Natural killer cell (primary cell): ENCODE measurements around the gene TANGO6. TPM values are rescaled to one million over a fixed set of nuclear protein-coding genes. Genes with fewer than 3 reads are reported as not detected.

Source experiments
- ATAC-seq, 3 donors: fragments of 150-1000 bp in 2 of 3; fragments of 200-7000 bp in 1 of 3; cut with Tn5 transposase; 1 replicate in 1 of 3; 2 replicates in 2 of 3; pipeline ENCODE4 v1.10.0; 2021; ENCODE audit warnings: mild to moderate bottlenecking in 2 of 3, moderate library complexity in 2 of 3
- DNase-seq, 2 donors: peaks; one replicate each; pipeline versions ENCODE4 v3.0.0 to v3.0.0-alpha.2; 2013 to 2021; ENCODE audit warnings: mixed read lengths in 1 of 2
- H3K27ac ChIP-seq: one replicate; pipeline ENCODE4 v1.5.1; 2013; ENCODE audit warnings: mild to moderate bottlenecking, low read length
- H3K27me3 ChIP-seq: one replicate; pipeline ENCODE4 v1.6.1; 2013; ENCODE audit warnings: low read length; ENCODE audit not compliant: control insufficient read depth, insufficient read depth
- H3K36me3 ChIP-seq: one replicate; pipeline ENCODE4 v1.6.1; 2013; ENCODE audit warnings: low read length; ENCODE audit not compliant: control insufficient read depth, insufficient read depth
- H3K4me1 ChIP-seq: one replicate; pipeline ENCODE4 v1.6.1; 2013; ENCODE audit warnings: low read length; ENCODE audit not compliant: control insufficient read depth, insufficient read depth
- H3K4me3 ChIP-seq: one replicate; pipeline ENCODE4 v1.5.1; 2013; ENCODE audit warnings: low read length
- H3K9me3 ChIP-seq: one replicate; pipeline ENCODE4 v1.6.1; 2013; ENCODE audit warnings: low read length; ENCODE audit not compliant: control insufficient read depth, insufficient read depth
- H3K27ac Mint-ChIP-seq, 2 donors: one replicate each; pipeline ENCODE4 v1.8.0; 2022; ENCODE audit warnings: mild to moderate bottlenecking in 2 of 2, mixed read lengths in 2 of 2, moderate library complexity in 1 of 2
- H3K27me3 Mint-ChIP-seq, 2 donors: one replicate each; pipeline ENCODE4 v1.8.0; 2022; ENCODE audit warnings: low read depth in 2 of 2, mixed read lengths in 2 of 2
- H3K36me3 Mint-ChIP-seq: one replicate; pipeline ENCODE4 v1.8.0; 2022; ENCODE audit warnings: mixed read lengths
- H3K4me1 Mint-ChIP-seq, 2 donors: one replicate each; pipeline ENCODE4 v1.8.0; 2022; ENCODE audit warnings: mixed read lengths in 2 of 2
- H3K4me3 Mint-ChIP-seq: one replicate; pipeline ENCODE4 v1.8.0; 2022; ENCODE audit warnings: mild to moderate bottlenecking, moderate library complexity, mixed read lengths
- H3K9me3 Mint-ChIP-seq, 2 donors: one replicate each; pipeline ENCODE4 v1.8.0; 2022; ENCODE audit warnings: mixed read lengths in 2 of 2
- CTCF ChIP-seq: fragments of 200-600 bp; IDR thresholded peaks from one replicate; pipeline ENCODE4 v1.8.0; 2022; ENCODE audit warnings: antibody characterized with exemption
- WGBS: methylation state at CpG from one replicate; pipeline ENCODE4 v1.1.7; 2013; ENCODE audit warnings: missing lambda C conversion rate; ENCODE audit not compliant: insufficient coverage; 5-methylcytosine and 5-hydroxymethylcytosine counted together
- intact Hi-C: fragments of 100-400 bp; cut with micrococcal nuclease; formaldehyde crosslinking; loops from one replicate; pipeline ENCODE4 v1.14.2; 2022
- total RNA-seq, 4 donors: library from RNA; stranded (reverse); fragments of 120-200 nt in 1 of 4; gene quantifications; one replicate each; pipeline versions ENCODE4 v1.2.3 to v1.2.4, GENCODE V29; 2013 to 2022

Gene TANGO6
- total RNA-seq, 3 donors from 2014 or later (not counting 1 experiment from before 2014, with no cell fraction given) = 21.2 to 27.3 (median 23.9) TPM

- WGBS = 100% methylated on average over 1 of the region's 1 CpG
- intact Hi-C loops = no loop called here
- no peak for TF ChIP-seq CTCF
- no peaks in the 10 kb centered on the region for H3K27me3 ChIP-seq
- H3K27ac ChIP-seq = no peak overlapping the region
- no peak overlapping the region for H3K4me3 Mint-ChIP-seq
- no peaks in the 10 kb centered on the region for H3K9me3 ChIP-seq
- no peaks in the 10 kb centered on the region for H3K9me3 Mint-ChIP-seq
- H3K36me3 Mint-ChIP-seq = no peaks in the 10 kb centered on the region
- DNase-seq (no peak), ATAC-seq (no peak)
- no peak overlapping the region for H3K27ac Mint-ChIP-seq
- H3K4me1 ChIP-seq = no peaks in the 10 kb centered on the region
- H3K4me1 Mint-ChIP-seq = peaks cover 5 to 20% of the 10 kb centered on the region in 2 donors
- H3K4me3 ChIP-seq = no peak overlapping the region
- peaks cover 14% of the 10 kb centered on the region for H3K36me3 ChIP-seq
- no peaks in the 10 kb centered on the region for H3K27me3 Mint-ChIP-seq
Measured at GRCh38 chr16:68857479-68857878, 14.1 kb downstream of the TANGO6 start.

GRCh38 chr16:68859828-68860227, 16.5 kb downstream of the TANGO6 start:
- intact Hi-C loops = no loop called here
- no peak for TF ChIP-seq CTCF
- WGBS = 94% methylated on average over 4 of the region's 4 CpGs
- DNase-seq = no peak
- Mint-ChIP-seq H3K4me3 (no peak overlapping the region), H3K4me1 (peaks cover 5 to 20% of the 10 kb centered on the region in 2 donors), H3K9me3 (no peaks in the 10 kb centered on the region), H3K27me3 (no peaks in the 10 kb centered on the region), H3K27ac (no peak overlapping the region), H3K36me3 (no peaks in the 10 kb centered on the region)
- ATAC-seq = no peak
- Histone ChIP-seq H3K9me3 (no peaks in the 10 kb centered on the region), H3K27me3 (no peaks in the 10 kb centered on the region), H3K4me1 (no peaks in the 10 kb centered on the region), H3K27ac (no peak overlapping the region), H3K4me3 (no peak overlapping the region), H3K36me3 (peaks cover 17% of the 10 kb centered on the region)

GRCh38 chr16:68860978-68861892, 17.9 kb downstream of the TANGO6 start:
- no peaks in the 10 kb centered on the region for H3K9me3 ChIP-seq
- no peaks in the 10 kb centered on the region for H3K9me3 Mint-ChIP-seq
- no peak for ATAC-seq

More at GRCh38 chr16:68860978-68861892, 17.9 kb downstream of the TANGO6 start:
- no peaks in the 10 kb centered on the region for H3K27me3 Mint-ChIP-seq
- H3K4me3 Mint-ChIP-seq = no peak overlapping the region
- no peaks in the 10 kb centered on the region for H3K36me3 Mint-ChIP-seq
- H3K36me3 ChIP-seq = peaks cover 17% of the 10 kb centered on the region
- no peak for TF ChIP-seq CTCF
- H3K4me1 Mint-ChIP-seq = peaks cover 5 to 15% of the 10 kb centered on the region in 2 donors
- H3K4me1 ChIP-seq = no peaks in the 10 kb centered on the region
- H3K27ac Mint-ChIP-seq = no peak overlapping the region
- H3K27ac ChIP-seq = no peak overlapping the region
- intact Hi-C loops = no loop called here
- no peak for DNase-seq
- no peaks in the 10 kb centered on the region for H3K27me3 ChIP-seq
- no peak overlapping the region for H3K4me3 ChIP-seq
- WGBS = 98% methylated on average over 15 of the region's 15 CpGs
